AG08395 (cell line): ENCODE data around the gene CLDN22.

Experiments used
- DNase-seq: peaks from one replicate; pipeline ENCODE4 v3.0.0; 2012; ENCODE audit warnings: mixed read lengths, low spot score

CLDN22 gene

GRCh38 chr4:183321516-183321915, 1.4 kb upstream of the CLDN22 start:
- no peak for DNase-seq

DNA sequence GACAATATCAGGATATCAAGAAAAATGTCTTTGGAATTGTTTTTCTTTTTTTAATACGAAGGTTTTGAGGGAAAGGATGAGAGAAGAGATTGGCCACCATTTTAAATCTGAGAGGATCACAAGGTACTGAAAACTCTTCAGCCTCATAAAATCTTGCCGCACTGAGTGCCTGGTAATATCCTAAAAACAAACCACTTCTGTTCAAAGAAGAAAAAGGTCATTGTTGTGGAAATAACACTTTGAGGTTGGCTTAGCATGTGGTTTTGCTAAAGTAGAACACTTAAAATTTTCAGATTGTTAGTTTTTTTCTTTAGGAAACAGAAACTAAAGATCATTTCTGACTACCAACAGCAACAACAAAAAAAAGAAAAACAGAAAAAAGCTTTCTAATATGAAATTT, 1.0 kb upstream of the CLDN22 start:
- DNase-seq = no peak

DNA sequence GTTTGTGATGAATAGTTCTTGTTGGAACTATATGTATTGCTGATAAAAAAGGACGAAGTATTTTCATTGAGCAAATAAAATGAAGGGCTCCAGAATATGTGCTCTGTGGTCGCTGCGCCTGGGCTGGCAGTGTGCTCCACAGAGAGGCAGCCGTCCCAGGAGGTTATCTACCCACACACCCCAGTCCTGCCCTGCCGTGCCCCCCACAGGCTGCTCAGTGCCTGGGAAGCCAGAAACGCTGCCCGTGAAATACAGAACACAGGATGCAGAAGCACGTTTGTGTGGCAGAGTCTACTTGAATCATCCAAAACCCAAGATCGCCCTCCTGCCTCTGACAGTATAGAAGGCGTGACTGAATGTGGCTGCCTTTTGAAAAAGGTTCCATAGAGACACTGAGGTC, 1.4 kb downstream of the CLDN22 start:
- DNase-seq = no peak

DNA sequence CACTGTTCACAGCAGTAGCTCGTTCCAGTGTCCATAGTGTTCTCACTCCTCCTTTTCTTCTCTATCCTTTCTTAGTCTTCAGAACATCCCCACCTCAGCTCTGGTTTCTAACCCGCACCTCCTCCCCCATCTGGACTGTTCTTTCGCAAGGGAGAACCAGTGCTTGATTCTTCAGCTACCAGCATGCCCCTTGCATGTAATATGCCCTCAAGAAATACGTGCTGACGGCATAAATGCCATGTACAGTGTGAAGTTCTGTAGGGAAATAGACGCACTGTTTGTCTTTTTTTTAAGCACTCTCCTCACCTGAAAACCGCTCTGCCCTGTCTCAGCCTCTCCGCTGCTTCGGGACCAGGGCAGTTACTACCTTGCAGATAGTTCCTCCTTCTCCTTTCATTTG, 5.3 kb downstream of the CLDN22 start:
- DNase-seq = no peak

DNA sequence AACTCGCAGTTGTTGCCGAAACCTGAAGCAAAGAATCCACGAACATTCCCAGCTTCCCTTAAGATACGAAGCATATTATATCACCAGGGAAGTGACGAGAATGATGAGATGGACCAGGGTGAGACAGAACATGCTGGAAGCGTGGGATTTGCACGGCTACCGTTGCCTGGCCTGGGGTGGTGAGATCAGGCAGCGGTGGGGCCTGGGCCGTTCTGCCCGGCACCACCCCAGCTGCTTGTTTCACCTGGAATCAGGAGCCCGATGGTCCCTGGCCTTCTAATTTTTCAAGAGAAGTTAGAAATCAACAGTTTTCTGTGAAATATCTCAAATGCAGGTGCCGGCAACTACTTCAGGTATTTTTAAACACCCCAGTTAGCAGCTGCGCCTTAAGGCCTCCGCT, 5.7 kb downstream of the CLDN22 start:
- DNase-seq = no peak

GRCh38 chr4:183312841-183313240, 7.2 kb downstream of the CLDN22 start:
- no peak for DNase-seq

DNA sequence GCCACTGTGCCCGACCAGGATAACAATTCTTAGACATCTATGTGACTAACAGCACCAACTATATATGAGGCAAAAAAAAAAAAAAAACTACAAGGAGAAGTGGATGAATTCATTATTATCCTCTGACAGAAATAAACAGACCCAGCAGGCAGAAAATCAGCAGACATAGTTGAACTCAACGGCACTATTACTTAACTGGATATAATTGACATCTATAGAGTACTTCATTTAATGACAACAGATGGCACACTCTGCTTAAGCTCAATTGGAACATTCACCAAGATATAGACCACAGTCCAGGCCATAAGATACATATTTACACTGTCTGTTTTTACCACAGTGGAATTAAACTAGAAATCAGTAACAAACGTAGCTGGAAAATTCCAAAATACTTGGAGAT, 13.3 kb downstream of the CLDN22 start:
- DNase-seq = no peak

DNA sequence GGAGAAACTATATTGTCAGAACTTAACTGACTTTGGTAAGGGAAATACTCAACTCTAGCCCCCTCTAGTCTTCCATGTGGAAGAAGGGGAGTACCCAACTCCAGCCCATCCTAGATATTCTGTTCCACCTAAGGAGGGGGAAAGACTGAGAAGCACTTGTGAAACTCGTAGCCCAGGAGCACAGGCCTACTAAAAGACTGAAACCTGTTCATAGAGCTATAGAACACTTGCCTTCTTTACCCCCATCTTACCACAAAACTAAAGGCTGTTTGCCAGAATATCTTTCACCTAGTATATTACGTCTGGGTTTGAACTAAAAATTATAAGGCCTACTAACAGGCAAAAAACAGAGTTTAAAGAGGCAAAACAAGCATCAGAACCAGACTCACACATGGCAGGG, 15.5 kb downstream of the CLDN22 start:
- no peak for DNase-seq

DNA sequence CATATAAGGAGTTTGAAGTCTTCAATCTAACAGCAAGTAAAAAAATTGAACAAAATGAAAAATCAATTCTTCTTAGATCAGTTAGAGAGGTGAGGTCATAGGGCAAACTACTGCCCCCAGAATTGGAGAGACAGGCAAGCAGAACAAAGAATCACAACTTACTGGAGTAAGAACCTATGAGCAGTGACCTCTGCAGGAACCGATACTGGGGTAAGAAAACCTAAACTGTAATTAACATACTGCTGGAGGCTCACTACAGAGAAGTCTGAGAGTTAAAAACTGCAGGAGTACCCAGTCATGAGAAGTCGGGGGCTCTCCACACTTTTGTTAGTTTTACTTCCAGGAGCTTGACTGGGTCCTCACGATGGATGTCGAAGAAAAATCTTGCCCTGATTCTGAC, 16.0 kb downstream of the CLDN22 start:
- DNase-seq = no peak

DNA sequence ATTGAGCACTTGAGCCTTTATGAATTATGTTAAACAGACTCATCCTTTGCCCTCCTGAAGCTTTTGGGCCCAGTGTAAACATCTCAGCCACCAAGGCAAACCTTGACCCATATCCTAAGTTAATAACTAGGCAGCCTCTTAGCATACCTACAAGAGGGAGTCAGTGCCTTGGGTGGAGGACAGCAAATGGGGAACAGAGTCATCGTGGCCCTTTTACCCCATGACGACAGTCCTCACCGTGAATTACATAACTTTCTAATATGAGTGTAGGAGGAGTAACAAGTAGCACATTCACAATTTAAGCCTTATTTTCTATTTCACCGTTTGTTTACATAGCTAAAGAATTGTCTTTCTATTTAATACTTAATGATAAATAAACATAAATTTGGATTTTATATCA, 16.8 kb downstream of the CLDN22 start:
- DNase-seq = no peak

- DNase-seq = no peak
Measured at GRCh38 chr4:183300655-183301054, 19.4 kb downstream of the CLDN22 start.

DNA sequence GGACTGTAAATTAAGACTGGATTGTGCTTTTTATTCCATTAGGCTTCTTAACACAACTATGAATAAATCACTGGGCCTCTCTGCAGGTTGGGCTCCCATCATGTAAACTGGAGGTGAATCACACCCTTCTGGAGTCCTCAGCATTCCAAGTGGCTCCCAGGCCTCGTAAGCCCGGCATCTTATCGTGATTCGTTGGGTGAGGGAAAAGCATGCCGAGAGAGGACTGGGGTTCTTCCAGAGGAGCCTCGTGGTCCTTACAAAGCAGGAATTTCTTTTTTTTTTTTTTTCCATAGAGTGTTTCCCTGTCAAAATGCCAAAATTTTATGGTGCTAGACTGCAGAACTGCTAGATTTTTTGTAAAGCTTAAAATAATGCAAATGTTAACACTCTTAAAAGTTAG, 20.0 kb downstream of the CLDN22 start:
- DNase-seq = no peak

DNA sequence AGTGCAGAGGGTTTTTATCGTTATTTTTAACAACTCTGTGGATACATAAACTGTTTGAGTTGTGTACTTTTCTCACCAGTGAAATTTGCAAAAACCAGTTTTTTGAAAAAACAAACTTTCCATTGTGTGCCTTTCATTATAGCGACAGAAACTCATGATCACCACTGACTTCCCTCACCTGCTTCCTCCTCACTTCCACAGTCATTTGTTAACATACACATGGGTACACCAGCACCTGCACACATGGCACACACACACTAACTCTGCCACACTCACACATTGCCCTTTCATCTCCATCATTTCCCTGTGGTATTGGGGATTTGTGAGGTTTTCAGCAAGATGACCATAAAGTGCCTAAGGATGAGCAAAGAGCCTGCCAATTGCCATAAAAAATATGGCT, 20.6 kb downstream of the CLDN22 start:
- no peak for DNase-seq

- no peak for DNase-seq
Measured at GRCh38 chr4:183297675-183298074, 22.4 kb downstream of the CLDN22 start.

DNA sequence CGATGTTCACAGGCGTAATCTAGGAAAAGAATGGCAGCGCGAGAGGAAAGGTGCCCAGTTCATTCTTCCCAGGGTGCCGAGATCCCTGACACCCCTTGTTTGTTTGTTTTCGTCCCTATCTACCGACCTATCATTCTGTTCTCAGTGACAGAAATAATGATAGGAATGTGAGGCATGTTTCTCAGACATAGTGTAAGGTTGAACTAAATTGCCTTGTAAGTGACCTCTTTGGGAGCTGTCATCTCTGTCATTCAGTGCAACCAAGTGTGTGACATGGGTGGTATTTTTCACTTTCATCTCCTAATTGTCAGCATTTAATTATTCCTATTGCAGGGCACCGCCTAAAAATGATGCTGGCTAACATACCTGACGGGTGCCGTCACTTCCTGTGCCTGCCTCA, 24.4 kb downstream of the CLDN22 start:
- no peak for DNase-seq

DNA sequence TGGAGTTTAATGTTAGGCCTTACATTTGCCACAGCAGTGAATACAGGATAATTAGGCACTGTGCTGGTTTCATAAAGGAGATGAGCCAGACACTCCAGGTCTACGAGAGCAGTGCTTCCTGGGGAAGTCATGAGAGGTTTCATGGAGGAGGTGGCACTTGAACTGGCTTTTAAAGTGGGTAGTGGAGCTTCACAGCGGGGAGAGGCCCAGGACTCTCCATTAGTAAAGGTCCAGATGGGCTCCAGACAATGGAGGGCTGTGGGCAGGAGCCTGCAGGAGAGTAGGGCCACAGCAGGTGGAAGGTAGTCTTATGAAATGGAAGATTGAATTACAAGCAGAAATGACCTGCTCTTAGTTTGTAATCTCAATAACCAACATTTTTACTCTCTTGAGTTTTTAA, 29.0 kb downstream of the CLDN22 start:
- DNase-seq = no peak

DNA sequence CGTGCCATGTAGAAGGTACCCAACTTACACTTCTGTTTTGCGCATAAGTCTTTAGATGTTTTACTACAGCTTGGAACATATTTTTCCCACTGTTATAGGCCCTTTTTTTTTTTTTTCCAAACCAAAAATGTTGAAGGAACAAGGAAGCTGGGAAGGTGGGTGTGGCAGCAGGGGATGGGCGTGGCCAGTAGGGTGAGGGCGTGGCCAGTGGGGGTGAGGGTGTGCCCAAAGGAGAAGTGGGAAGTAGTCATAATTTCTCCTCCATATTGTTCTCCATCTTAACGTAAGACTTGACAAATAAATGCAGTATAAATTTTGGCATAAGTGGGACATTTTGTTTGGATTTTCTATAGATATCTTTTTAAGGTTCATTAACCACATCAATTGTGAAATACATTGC, 30.4 kb downstream of the CLDN22 start:
- DNase-seq = peak; percentile 9

GRCh38 chr4:183288955-183289354, 31.1 kb downstream of the CLDN22 start:
- DNase-seq = no peak

DNA sequence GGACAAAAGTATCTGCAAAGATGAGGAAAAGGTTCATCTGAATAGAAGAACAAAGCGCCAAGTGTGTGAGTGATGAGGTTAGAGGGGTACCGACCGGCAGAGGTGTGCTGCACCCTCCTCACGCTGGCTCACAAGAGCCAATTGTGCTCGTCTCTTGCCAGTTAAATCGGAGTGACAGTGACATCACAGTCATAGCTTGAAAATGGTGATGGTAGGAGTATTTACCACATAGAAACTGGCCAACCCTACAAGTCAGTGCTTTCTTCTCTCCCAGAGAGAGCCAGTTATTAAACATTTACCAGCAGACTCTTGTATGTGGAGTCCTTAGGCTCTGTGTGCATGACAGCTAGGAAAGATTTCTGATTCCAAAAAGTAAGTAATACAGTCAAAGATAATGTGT, 32.4 kb downstream of the CLDN22 start:
- no peak for DNase-seq

DNA sequence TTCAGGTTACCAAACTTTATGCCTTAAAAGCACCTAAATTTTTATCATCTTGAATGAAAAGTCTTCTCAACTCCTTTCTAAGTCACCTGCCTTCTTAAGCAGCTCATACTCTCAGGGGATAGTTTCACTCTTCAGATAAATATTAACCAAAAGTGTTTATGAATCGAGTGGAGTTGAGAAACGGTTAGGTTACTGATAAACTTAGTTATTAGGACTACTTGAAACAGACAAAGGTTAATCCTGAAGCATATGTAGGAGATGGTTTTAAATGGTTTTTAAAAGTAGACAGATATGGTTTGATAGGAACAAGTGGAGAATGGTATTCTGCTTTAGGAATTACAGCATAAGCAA, 32.8 kb downstream of the CLDN22 start:
- DNase-seq = no peak

GRCh38 chr4:183286590-183287308, 33.3 kb downstream of the CLDN22 start:
- no peak for DNase-seq

GRCh38 chr4:183285886-183286285, 34.2 kb downstream of the CLDN22 start:
- DNase-seq = no peak

GRCh38 chr4:183284965-183285364, 35.1 kb downstream of the CLDN22 start:
- DNase-seq = peak; percentile 66

DNA sequence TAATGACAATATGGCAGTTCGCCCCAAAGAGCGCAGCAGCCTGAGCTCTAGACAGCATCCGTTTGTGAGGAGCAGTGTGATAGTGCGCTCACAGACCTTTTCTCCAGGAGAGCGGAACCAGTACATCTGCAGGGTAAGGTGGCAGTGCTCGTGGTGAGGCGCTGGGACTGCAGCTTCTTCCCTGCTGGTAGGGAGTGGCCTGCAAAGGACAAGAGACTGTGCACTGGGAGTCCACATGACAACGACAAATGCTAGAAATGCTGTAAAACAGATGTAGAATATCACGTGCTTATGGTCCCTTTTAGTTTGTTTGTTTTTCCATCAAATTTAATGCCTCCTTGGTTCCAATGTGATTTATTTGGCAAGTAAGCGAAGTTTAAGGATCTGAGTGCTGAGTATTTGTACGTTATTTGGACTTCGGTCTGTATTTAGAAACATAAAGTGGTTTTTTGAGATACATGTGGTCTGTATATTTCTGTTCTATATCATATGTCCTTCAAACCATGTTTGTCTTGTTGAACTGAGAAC, 35.8 kb downstream of the CLDN22 start:
- no peak for DNase-seq

DNA sequence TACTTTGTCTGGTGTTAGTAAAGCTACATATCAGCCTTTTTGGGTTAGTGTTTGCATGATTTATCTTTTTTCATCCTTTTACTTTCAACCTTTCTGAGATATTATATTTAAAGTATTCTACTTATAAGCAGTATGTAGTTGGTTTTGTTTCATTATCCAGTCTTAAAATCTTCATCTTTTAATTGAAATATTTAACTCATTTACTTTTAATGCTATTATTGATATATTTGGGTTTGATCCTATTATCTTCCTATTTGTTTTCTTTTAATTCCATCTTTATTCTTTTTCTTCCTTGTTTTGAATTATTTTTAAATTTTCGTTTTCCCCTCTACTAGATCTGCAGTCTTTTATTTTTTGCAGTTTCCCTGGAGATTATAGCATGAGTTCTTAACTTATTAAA, 44.0 kb downstream of the CLDN22 start:
- DNase-seq = no peak
